Measurements from ENCODE around the gene C6orf47.

GRCh38 chr6:31691078-31691463 lies 30.5 kb upstream of the C6orf47 start:
- TF ChIP-seq POLR2A (IDR thresholded peaks at IDR 0.05): no peak
- TF ChIP-seq CTCF (IDR thresholded peaks at IDR 0.05): no peak

All from sigmoid colon (tissue), 3 donors.